ENCODE results near the gene UBE2L5. TPM values are rescaled to one million over a fixed set of nuclear protein-coding genes. Genes with fewer than 3 reads are reported as not detected.

UBE2L5 gene
- total RNA-seq, 1 donor: not detected

DNA sequence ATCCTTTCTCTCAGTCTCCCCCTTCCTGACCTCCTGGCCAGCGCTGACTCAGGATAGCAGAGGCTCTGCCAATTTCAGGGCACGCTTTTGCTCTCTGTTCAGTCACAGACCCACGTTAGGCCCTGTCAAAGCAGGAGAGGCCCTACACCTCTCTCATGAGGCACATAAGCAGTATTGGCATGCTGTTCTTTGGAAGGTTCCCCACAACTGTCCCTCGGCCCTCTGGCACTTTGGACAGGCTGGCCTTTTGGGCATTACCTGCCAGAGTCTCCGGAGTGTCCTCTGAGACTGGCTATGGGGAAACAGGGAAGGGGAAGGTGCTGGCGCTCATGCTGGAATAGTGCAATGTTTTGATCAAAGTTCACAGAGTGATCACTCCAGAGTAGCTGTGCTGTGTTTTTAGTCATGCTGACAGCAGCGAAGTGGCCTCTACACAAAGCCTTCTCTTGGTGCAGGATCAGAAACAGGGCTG, 23.7 kb upstream of the UBE2L5 start:
- no peaks in the 10 kb centered on the region for H3K36me3 ChIP-seq (ENCODE audit: insufficient read depth, low read length)
- peaks cover 12% of the 10 kb centered on the region for H3K4me1 ChIP-seq (ENCODE audit: insufficient read depth, low read length)
- DNase-seq (ENCODE audit: insufficient read length, low spot score, missing footprints): peak; percentile 37
- H3K4me2 ChIP-seq (ENCODE audit: insufficient read depth, low read length): no peak overlapping the region
- no peak overlapping the region for H3K27ac ChIP-seq (ENCODE audit: low read depth, low read length)
- no peaks in the 10 kb centered on the region for H4K20me1 ChIP-seq (ENCODE audit: insufficient read depth, low read length)
- no peaks in the 10 kb centered on the region for H3K9me3 ChIP-seq (ENCODE audit: low read depth, low read length)
- peak overlapping the region; percentile 23 for H2AFZ ChIP-seq (ENCODE audit: low read length)
- no peaks in the 10 kb centered on the region for H3K79me2 ChIP-seq (ENCODE audit: insufficient read depth, low read length)
- TF ChIP-seq CTCF (IDR thresholded peaks at IDR 0.05; ENCODE audit: extremely low read depth, low read depth, low read length): no peak
- H3K27me3 ChIP-seq (ENCODE audit: insufficient read depth, low read length): peaks cover 4% of the 10 kb centered on the region
- H3K4me3 ChIP-seq (ENCODE audit: insufficient read depth, low read length): no peak overlapping the region

GRCh38 chr13:30400376-30400775, 21.9 kb upstream of the UBE2L5 start:
- no peak overlapping the region for H2AFZ ChIP-seq (ENCODE audit: low read length)
- no peaks in the 10 kb centered on the region for H3K9me3 ChIP-seq (ENCODE audit: low read depth, low read length)
- no peak for DNase-seq (ENCODE audit: insufficient read length, low spot score, missing footprints)
- H3K27ac ChIP-seq (ENCODE audit: low read depth, low read length): no peak overlapping the region
- no peaks in the 10 kb centered on the region for H3K36me3 ChIP-seq (ENCODE audit: insufficient read depth, low read length)
- H3K79me2 ChIP-seq (ENCODE audit: insufficient read depth, low read length): no peaks in the 10 kb centered on the region
- no peak overlapping the region for H3K4me2 ChIP-seq (ENCODE audit: insufficient read depth, low read length)
- H4K20me1 ChIP-seq (ENCODE audit: insufficient read depth, low read length): no peaks in the 10 kb centered on the region
- H3K4me1 ChIP-seq (ENCODE audit: insufficient read depth, low read length): peaks cover 12% of the 10 kb centered on the region
- H3K4me3 ChIP-seq (ENCODE audit: insufficient read depth, low read length): no peak overlapping the region
- no peak for TF ChIP-seq CTCF (IDR thresholded peaks at IDR 0.05; ENCODE audit: extremely low read depth, low read depth, low read length)
- H3K27me3 ChIP-seq (ENCODE audit: insufficient read depth, low read length): peaks cover 4% of the 10 kb centered on the region

- Histone ChIP-seq H2AFZ (ENCODE audit: low read length) (no peak overlapping the region), H3K9me3 (ENCODE audit: low read depth, low read length) (no peaks in the 10 kb centered on the region), H3K4me1 (ENCODE audit: insufficient read depth, low read length) (peaks cover 8% of the 10 kb centered on the region), H3K36me3 (ENCODE audit: insufficient read depth, low read length) (no peaks in the 10 kb centered on the region), H3K27me3 (ENCODE audit: insufficient read depth, low read length) (peaks cover 6% of the 10 kb centered on the region), H3K27ac (ENCODE audit: low read depth, low read length) (no peak overlapping the region), H3K4me2 (ENCODE audit: insufficient read depth, low read length) (no peak overlapping the region), H4K20me1 (ENCODE audit: insufficient read depth, low read length) (no peaks in the 10 kb centered on the region), H3K4me3 (ENCODE audit: insufficient read depth, low read length) (no peak overlapping the region), H3K79me2 (ENCODE audit: insufficient read depth, low read length) (no peaks in the 10 kb centered on the region)
- DNase-seq (ENCODE audit: insufficient read length, low spot score, missing footprints): no peak
- TF ChIP-seq CTCF (IDR thresholded peaks at IDR 0.05; ENCODE audit: extremely low read depth, low read depth, low read length): no peak
Observed at GRCh38 chr13:30401347-30401746, 20.9 kb upstream of the UBE2L5 start.

GRCh38 chr13:30403456-30403855, 18.8 kb upstream of the UBE2L5 start:
- no peak for DNase-seq (ENCODE audit: insufficient read length, low spot score, missing footprints)
- Histone ChIP-seq H3K4me1 (ENCODE audit: insufficient read depth, low read length) (peaks cover 6% of the 10 kb centered on the region), H3K27me3 (ENCODE audit: insufficient read depth, low read length) (peaks cover 6% of the 10 kb centered on the region), H3K4me2 (ENCODE audit: insufficient read depth, low read length) (no peak overlapping the region), H3K4me3 (ENCODE audit: insufficient read depth, low read length) (no peak overlapping the region), H3K27ac (ENCODE audit: low read depth, low read length) (no peak overlapping the region), H3K9me3 (ENCODE audit: low read depth, low read length) (no peaks in the 10 kb centered on the region), H4K20me1 (ENCODE audit: insufficient read depth, low read length) (no peaks in the 10 kb centered on the region), H3K79me2 (ENCODE audit: insufficient read depth, low read length) (no peaks in the 10 kb centered on the region), H3K36me3 (ENCODE audit: insufficient read depth, low read length) (no peaks in the 10 kb centered on the region), H2AFZ (ENCODE audit: low read length) (no peak overlapping the region)
- no peak for TF ChIP-seq CTCF (IDR thresholded peaks at IDR 0.05; ENCODE audit: extremely low read depth, low read depth, low read length)

All from osteoblast (primary cell).